Panc1 (cell line): Measurements from ENCODE around the gene ACAT2.

Source experiments
- TCF7L2 ChIP-seq: IDR thresholded peaks from 2 replicates; pipeline ENCODE4 v1.6.1; 2011; ENCODE audit warnings: mild to moderate bottlenecking, low read depth, low read length, inconsistent platforms
- TF ChIP-seq, protein P1 (sequence below): fragments of 450-650 bp; IDR thresholded peaks from 2 replicates; pipeline ENCODE4 v1.5.1; 2017; ENCODE audit warnings: mild to moderate bottlenecking

DNA sequence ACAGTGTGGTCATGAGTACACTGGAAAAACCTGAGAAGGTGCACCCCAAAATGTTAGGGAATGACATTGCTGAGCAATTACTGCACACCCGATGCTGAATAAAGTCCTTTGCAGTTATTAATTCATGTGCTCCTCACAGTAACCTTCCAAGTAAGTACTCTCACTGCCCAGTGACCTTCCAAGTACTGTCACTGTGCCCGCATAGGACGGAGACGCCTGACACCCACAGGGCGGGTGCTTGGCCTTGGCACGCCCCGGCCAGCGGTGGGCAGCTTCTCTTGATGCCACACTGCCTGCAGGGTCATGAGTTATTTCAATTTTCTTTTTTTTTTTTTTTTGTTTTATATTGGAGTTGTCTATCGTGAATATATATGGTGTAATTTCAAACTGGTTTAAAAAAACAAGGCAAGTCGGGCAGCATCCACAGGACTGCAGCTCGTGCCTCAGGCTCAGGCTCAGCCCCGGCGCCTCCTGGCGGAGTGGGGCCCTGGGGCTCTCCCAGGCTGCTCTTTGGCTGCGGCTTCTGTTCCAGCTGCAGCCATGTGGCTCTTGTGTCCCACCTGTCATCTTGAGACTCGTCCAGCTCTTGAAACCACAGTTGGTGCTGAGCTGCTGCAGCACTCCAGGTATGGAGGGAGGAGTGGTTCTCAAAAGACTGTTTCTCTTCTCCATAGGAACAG, 65.3 kb downstream of the ACAT2 start:
- TF ChIP-seq, protein P1, sequence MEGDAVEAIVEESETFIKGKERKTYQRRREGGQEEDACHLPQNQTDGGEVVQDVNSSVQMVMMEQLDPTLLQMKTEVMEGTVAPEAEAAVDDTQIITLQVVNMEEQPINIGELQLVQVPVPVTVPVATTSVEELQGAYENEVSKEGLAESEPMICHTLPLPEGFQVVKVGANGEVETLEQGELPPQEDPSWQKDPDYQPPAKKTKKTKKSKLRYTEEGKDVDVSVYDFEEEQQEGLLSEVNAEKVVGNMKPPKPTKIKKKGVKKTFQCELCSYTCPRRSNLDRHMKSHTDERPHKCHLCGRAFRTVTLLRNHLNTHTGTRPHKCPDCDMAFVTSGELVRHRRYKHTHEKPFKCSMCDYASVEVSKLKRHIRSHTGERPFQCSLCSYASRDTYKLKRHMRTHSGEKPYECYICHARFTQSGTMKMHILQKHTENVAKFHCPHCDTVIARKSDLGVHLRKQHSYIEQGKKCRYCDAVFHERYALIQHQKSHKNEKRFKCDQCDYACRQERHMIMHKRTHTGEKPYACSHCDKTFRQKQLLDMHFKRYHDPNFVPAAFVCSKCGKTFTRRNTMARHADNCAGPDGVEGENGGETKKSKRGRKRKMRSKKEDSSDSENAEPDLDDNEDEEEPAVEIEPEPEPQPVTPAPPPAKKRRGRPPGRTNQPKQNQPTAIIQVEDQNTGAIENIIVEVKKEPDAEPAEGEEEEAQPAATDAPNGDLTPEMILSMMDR, result no peak
- no peak for TF ChIP-seq TCF7L2
